GM19023 (cell line): ENCODE measurements around the gene GSG1L.

Experiments
- ATAC-seq: cut with Tn5 transposase; IDR thresholded peaks from one replicate; pipeline ENCODE4 v1.9.1; 2021; ENCODE audit warnings: mild to moderate bottlenecking, moderate library complexity; ENCODE audit not compliant: unreplicated experiment

GSG1L gene

DNA sequence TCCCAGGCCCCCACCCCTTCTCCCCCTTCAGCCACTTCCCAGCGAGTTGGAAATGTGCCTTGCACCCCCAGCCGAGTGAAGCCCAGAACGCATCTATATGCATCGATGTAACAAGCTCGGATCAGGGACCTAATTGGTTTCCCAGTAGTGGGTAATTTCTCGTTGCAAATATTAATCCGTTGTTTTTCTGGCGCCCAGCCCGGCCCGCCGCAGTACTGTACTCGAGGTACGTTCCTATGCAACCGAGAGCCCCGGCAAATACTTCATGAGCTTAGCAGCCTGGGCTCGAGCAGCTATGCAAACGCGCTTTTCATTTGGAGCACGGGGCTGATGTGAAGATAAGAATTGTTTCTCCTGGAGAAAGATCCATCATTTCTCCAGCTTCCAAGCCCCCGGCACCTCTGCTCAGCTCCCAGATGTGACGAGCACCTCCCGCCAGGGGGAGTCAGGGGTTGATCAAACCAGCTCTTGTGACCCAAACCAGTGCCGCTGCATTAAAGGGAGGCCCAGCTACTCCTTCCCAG, 283.8 kb downstream of the GSG1L start:
- no peak for ATAC-seq

DNA sequence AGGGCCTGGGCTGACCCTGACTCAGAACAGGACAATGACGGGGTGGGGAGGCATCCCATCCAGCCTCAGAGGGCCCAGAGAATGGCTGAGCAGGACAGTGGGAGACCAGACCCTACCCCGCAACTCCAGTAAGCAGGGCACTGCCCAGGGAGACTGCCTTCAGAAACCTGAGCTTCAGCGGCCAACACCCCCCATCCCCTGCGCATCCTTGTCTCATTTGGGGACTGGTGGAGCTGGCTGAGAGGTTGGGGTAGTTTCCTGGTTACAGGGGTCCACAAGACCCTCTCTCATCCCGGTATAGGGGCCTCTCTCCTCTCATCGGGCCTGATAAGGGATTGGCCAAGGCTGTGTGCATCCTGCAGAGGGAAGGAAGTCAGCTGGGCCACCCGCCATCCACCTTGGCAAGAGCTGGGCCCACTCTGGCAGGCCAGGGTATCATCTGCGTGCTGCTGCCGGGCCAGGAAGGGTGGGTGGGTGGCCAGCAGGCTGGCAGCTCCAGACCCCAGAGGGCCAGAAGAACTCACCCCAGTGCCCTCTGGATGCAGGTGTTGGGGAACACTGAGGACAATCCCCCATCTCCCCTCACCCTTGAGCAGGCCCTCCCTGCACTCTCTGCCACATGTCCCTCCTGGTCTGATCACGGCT, 284.5 kb downstream of the GSG1L start:
- ATAC-seq: no peak

DNA sequence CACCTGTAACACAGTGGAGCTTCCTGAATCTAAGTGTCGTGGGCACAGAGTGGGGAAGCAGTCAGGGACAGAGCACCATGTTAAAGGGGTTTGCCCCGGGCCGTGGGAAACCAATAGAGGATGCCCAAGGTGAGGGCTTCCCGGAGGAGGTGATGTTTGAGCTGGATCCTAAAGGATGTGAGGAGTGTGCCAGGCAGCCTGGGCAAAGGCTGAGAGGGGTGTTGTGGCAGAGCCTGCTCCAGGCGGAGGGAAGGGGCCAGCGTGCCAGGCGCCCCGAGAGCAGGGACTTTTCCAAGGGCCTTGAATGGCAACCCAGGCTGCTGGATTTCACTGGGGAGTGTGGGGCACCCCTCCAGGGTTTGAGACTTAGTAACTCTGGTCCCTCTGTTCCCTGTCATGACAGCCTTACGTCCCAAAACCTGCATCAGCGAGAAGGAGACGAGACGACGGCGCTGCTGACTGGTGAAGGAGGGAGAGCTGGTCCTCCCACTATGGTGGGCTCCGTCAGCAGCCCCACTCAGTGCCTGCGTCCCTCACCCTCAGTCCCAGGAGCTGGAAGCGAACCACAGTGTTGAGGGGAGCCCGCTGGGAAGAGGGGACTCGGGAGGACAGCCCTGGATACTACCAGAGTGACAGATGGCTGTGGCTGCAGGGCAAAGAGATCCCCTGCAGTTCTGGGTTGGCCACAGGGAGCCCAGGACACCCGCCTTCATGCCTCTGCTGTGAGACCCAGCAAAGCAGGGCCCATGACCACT, 285.2 kb downstream of the GSG1L start:
- no peak for ATAC-seq

DNA sequence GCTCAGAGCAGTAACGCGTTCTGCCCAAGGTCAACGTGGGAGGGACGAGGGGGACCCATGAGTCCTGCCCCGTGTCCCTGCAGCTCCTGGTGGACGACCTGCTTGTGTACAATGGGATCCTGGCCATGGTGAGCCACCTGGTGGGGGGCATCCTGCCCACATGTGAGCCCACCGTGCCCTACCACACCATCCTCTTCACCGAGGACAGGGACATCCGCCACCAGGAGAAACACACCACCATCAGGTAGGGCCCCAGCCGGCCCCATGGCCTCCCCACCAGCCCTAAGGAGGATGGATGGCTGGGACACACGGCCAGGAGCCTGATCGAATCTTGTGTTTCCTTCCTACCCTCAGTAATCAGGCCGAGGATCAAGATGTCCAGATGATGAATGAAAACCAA, 286.0 kb downstream of the GSG1L start:
- no peak for ATAC-seq

DNA sequence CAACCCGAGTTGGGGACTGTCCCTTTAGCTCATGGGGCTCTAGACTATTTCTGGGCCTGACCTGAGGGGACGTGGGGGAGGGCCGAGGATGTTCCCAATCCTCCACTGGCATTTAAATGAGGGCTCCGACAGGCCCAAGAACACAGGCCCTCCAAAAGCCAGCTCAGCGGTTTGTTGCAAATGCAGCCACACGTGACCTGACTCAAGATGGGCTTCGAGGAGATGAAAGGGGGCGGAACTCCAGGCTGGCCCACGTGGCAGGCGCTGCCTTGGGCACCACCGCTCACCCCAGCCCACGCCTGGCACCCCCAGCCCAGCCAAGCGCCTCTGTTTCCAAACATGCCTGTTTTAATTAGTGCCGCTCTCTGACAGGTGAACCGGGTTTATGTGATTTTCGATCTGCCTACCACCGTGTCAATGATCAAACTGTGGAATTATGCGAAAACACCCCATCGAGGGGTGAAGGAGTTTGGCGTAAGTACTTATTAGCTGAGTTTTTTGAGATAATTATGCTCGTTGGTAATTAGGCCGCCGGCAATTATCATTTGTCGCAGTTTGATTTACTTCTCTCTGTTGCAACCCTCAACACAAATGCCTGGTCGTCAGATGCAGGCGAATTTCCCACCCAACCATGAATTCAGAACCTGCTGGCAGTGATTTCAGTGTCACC, 286.8 kb downstream of the GSG1L start:
- no peak for ATAC-seq

DNA sequence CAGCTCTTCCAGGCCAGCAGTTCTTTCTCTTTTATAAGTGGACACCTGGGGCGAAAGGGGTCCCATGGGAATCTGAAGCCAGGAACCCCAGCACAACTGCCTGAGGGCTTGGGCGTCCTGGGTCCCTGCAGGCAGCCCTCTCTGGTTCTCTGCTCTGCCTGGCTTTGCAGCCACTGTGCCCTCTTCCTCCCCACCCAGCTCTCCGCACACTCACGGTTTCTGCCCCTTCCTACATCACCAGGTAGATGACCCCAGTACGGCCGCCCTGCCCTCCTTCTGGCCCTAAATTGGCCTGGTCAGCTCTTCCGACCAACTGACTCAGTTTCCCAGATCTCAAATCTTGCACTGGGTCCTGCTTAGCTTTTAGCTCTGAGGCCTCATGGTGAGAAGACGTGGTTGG, 288.3 kb downstream of the GSG1L start:
- ATAC-seq: no peak

DNA sequence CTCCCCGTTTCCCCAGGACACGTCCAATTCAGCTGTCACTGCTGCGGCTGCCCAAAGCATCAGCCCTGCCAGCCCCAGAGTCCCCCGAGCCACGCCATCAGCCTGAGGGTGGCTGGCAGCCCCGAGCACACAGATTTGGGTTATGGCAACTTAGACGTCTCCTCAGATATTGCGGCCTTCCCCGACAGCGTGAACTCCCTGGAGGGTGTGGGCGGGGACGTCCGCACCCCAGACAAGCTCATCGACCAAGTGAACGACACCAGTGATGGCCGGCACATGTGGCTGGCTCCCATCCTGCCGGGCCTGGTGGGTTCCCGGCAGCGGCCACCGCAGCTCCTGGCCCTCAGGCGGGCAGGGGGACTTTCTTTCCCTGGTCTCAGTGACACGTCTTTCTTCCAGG, 288.7 kb downstream of the GSG1L start:
- no peak for ATAC-seq

DNA sequence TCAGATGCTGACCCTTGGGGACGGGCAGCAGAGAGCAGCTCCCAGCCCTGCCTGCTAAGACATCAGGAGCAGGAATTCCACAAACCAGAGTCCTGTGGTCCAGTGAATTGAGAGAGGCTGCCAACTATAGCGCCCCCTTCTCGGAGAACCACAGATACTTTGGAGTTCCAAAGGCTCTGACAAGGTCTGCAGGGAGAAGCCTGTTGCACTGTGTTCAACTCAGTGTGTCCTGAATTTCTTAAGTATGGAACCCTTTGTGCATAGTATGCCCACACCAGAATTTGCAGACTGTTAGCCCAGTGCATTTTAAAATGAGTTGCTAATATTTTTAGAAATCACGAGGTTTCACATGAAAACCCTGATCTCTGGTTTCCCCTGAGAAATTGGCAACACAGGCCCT, 290.2 kb downstream of the GSG1L start:
- ATAC-seq: no peak

DNA sequence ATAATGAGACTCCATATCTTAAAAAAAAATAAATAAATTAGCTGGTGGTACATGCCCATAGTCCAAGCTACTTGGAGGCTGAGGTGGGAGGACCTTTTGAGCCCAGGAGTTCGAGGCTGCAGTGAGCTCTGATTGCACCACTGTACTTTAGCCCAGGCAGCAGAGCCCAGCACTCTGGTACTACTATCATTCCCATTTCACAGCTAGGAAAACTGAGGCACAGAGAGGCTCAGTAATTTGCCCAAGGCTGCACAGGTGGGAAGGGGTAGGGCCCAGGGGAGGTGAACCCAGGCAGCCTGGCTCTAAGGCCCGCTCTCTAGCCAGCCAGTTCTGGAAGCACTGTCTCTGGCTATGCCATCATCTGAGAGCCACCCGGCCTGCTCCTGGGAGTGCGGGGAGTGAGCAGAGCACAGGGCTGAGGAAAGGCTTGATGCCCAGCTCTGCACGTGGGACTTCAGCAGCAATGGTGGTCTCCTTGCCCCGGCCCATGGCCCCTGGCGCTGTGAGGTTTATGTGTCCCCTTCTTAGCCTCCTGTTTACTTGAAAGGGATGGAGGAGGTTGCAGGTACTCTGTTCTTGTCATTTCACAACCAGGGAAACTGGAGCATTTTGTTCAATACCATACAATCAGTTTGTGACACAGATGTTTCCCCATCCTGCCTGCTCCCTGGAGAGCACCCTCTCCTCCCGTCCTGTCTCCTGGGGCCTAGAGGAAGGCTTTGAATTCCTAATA, 291.3 kb downstream of the GSG1L start:
- ATAC-seq: no peak

DNA sequence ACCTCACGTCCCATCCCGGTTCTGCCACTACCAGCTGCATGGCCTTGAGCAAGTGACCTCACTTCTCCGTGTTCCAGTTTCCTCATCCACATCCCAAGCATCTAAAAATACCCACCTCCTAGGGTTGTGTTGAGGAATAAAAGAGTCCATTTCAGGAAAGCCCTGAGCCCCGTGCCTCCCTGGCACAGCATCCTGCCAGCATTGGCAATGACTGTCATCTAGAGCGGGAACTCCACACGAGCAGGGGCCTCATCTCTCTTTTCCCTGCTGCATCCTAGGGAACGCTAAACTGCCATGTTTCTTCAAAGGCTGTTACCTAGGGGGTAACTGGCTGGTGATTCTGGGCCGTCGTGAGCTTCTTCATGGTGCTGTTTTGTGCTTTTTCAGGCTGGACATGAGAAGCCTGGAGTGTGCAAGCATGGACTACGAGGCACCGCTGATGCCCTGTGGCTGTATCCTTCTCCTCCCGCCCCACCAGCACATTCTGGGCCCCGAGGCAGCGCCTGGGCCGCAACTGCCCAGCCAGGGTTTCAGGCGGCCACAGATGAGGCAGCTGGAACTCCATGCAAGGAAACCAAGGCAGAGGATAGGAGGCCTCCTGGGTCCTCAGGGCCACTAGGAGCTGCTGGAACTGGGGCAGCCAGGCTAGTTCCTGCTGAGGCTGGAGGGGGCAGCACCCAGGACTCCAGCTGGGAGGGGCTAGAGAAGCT, 292.2 kb downstream of the GSG1L start:
- ATAC-seq: no peak

DNA sequence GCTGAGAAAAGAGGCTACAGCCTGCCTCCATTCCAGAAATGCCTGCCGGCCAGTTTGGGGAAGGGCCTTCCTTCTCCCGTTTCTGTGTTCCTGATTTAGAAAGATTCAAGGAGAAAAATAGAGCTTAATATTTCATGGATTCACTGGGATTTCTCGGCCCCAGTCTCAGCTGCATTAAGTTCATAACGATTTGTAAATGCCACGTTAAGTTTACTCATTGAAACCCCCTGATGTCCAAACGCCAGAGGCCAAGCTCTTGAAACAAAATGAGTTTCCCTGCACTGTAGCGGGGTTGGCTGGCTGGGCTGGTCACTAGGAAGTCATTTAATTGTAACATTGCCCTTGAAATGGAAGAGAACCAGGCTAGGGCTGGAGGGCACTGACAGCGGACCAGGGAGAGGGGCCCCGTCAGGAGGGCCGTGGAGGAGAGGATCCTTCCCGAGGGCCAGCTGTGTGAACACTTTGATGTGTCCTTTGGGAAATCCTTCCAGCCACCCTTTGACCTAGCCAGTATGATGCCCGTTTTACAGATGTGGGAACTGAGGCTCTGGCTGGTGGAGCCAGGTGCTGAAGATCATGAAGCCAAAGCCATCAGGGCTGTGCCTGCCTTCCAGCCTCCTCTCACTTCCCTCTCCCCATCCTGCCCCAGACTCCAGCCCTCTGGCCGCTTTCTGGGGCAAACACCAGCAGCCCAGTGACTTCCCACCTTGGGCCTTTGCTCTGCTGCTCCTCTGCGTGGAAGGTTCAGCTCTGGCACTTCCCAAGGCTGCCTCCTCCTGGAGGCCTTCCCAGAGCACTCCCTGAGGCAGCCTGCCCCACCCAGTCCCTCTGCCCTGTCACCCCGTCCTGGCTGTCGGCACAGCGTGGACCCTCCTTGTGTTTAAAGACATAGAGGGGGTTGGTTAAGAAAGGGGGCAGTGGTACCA, 293.0 kb downstream of the GSG1L start:
- ATAC-seq: no peak

DNA sequence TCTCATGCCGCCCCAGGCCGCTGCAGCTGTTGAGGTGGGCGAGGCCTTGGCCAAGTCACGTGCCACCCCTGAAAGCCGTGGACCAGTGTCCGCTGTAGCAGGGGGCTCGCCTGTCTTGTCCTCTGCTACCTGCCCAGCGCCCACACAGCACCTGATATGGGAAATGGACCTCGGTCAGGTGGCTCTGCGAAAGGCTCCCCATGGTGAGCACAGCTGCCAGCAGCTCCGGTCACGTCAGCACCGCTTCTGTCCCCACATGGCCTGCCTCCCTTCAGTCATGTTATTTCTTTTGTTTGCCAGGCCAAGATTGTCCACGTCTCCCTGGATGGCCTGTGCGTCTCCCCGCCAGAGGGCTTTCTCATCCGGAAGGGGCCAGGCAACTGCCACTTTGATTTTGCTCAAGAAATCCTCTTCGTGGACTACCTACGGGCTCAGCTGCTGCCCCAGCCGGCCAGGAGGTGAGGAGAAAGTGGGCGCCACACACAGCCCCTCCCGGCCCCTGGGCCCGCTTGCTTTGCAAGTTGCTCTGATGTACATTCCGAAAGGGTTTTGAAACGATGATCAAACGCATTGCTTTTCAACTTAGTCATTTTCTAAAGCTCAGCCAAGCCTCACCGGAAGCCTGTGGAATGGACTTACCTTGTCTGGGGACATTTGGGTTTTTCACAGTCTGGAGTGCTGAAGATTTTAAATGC, 293.8 kb downstream of the GSG1L start:
- no peak for ATAC-seq

DNA sequence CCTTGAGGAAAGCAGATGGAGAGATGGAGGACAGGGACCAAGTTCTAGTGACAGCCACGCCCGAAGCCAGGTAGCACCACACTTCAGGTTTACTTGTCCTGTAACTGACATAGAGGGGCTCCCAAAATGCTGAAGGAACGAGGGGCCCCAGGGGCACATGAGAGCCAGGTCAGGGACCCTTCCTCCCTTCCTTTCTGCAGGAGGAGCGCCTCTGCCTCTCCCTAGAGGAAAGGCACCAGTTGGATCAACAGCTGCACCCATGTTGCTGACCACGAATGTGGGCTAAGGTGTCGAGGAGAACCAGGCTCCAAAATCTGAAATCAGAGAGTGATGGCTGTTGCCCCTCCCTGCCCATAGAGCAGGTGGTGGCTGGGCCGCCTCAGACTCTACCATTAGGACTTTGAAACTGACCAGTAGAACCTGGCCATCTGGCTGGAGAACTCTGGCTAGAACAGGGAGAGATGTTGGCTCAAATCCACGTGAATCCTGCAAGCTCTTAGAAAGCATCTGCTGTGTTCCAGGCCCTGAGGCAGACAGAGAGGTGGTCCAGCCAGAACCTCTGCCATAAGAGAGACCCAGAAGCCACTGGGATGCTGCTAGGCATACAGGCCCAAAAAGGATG, 294.8 kb downstream of the GSG1L start:
- no peak for ATAC-seq

DNA sequence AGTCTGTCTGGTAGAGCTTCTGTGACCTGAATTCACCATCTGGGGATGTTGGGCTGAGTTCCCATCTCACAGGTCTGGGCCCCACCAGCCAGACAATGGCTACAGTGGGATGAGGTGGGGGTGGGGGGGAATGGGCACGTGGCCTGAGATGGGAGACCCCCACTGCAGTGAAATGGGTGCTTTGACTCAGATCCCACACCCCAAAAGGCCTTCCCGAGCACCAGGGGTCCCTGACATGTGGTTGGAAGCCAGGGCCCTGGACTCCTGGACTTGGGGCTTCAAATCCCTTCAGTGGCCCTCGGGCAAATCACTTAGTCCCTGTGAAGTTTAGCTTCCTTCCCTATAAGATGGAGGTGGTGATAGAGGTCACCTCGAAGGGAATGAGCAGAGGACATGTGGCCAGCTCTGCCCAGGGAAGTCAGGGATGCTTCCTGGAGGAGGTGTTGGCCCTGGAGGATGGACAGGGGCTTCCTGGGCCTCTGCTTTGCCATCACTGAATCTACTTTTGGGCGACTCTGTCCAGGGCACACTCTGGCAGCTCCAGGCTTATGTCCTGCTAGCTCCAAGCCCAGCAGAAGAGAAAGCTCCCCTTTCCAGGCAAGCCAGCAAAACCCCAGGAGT, 295.4 kb downstream of the GSG1L start:
- ATAC-seq: no peak

DNA sequence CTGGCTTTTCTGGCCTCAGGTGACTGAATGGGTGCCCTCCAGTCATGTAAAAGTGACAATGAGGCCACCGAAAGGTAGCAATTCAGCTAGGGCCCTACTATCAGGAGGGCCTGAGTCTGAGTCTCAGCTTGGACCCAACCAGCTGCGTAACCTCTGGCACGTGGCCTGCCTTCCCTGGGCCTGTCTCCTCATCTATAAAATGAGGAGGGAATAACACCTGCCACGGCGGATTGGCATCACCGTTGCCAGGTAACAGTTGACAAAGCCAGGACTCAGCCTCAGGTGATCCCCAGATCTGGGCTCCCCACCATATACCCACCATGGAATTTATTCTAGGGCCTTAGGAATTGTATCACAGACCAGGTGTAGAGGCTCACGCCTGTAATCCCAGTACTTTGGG, 296.4 kb downstream of the GSG1L start:
- ATAC-seq: no peak

DNA sequence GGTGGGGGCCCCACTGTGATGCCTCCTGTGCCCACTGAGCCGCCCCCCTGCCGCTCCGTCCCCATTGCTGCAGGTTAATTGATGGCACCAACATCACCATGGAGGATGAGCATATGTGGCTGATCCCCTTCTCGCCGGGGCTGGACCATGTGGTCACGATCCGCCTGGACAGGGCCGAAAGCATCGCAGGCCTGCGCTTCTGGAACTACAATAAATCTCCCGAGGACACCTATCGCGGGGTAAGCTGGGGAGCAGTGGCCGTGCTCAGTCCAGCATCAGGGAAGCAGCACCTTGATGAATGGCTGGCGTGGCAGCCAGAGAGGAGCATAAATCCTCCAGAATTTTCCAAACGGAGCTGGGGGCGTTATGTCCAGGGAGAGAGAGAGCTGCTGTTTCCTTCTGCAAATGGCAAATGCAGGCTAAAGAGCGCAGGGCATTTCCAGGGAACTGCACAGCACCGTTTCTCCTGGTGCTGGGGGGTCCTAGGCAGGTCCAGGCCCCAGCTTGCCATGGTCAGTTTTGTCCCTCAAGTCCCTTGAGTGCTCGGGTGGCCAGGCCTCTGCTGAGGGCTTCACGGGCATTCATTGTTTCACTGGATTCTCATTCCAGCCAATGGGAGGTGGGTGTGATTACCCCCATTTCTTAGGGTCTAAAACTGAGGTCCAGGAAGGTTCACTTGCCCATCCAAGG, 297.1 kb downstream of the GSG1L start:
- ATAC-seq: no peak

DNA sequence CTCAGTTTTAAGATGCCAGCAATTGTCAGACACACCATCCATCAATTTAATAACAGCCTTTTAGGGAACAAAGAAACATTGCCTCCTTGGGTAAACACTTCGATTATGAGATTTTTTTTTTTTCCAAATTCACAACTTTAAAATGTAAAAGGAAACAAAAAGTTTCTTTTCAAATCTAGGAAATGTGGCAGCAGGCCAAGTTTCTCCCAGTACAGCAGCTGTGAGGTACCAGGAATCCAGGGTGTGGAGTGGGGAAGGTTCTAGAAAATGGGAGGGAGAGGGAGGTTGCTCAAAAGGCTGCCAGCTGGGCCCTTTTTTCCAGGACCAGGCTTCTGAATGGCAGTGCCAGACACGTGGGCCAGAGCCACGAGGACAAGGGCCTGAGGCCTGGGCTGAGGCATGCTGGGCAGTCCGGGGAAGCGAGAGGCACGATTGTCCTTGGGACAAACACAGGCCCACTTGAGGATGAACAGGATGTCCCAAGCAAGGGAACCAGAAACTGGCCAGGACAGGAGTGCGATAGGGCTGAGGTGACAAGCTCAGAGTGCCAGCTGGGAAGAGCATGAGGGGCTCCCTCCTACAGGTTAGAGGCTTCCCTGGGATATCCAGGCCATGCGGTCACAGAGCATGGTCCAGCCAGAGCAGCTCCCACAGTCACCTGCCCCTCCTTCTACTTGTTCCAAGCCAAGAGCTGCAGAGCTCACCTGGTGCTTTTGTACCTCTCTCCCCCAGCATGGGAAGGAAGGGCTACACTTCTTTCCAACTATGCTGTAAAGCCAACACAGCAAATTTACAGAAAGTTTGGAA, 298.4 kb downstream of the GSG1L start:
- ATAC-seq: no peak
